ENCODE results near the gene CFC1. TPM values are rescaled to one million over a fixed set of nuclear protein-coding genes. Genes with fewer than 3 reads are reported as not detected.
"Not testable (repeated sequence)": the region's sequence is repeated elsewhere in the genome, so short reads cannot be mapped to it uniquely, and the experiment has no call there.

Gene CFC1
- total RNA-seq, 2 donors from 2014 or later = 16.1 to 24.7 TPM

GRCh38 chr2:130579121-130579520, 20.3 kb downstream of the CFC1 start:
- H3K36me3 ChIP-seq (replicated peaks in 1 of 2; ENCODE audit: insufficient read depth in 1 of 2, low read depth in 2 of 2); intact Hi-C loops (cut with DNase I); H3K27ac ChIP-seq; H3K4me1 ChIP-seq; DNase-seq; H3K9me3 ChIP-seq; H3K4me3 ChIP-seq; ATAC-seq; H3K27me3 ChIP-seq: not testable (repeated sequence)
- 94 to 95% methylated on average over 5 of the region's 7 CpGs for WGBS, 2 donors

- ATAC-seq; intact Hi-C loops (cut with DNase I); H3K27ac ChIP-seq; H3K9me3 ChIP-seq; H3K4me3 ChIP-seq; H3K27me3 ChIP-seq; H3K4me1 ChIP-seq; DNase-seq; H3K36me3 ChIP-seq (replicated peaks in 1 of 2; ENCODE audit: insufficient read depth in 1 of 2, low read depth in 2 of 2): not testable (repeated sequence)
- WGBS, 2 donors = no CpG with 5 or more reads among the region's 4 CpGs
These were observed 21.8 kb downstream of the CFC1 start for GRCh38 chr2:130577559-130577958.

GRCh38 chr2:130576209-130576784, 23.1 kb downstream of the CFC1 start:
- H3K9me3 ChIP-seq; H3K27ac ChIP-seq; H3K4me3 ChIP-seq; ATAC-seq; H3K4me1 ChIP-seq; DNase-seq; intact Hi-C loops (cut with DNase I); H3K36me3 ChIP-seq (replicated peaks in 1 of 2; ENCODE audit: insufficient read depth in 1 of 2, low read depth in 2 of 2); H3K27me3 ChIP-seq: not testable (repeated sequence)
- no CpG with 5 or more reads among the region's 8 CpGs for WGBS, 2 donors

- intact Hi-C loops (cut with DNase I); DNase-seq; H3K27me3 ChIP-seq; ATAC-seq; H3K4me1 ChIP-seq; H3K4me3 ChIP-seq; H3K9me3 ChIP-seq; H3K27ac ChIP-seq; H3K36me3 ChIP-seq (replicated peaks in 1 of 2; ENCODE audit: insufficient read depth in 1 of 2, low read depth in 2 of 2): not testable (repeated sequence)
- WGBS, 2 donors = 73% methylated on average over 4 of the region's 13 CpGs; no CpG with 5 or more reads in 1 of the 2 donors
These were observed 25.1 kb downstream of the CFC1 start for GRCh38 chr2:130574230-130574629.

GRCh38 chr2:130571929-130572328, 27.4 kb downstream of the CFC1 start:
- no CpG with 5 or more reads among the region's 3 CpGs for WGBS, 2 donors
- ATAC-seq; H3K4me3 ChIP-seq; H3K27me3 ChIP-seq; H3K27ac ChIP-seq; H3K36me3 ChIP-seq (replicated peaks in 1 of 2; ENCODE audit: insufficient read depth in 1 of 2, low read depth in 2 of 2); DNase-seq; intact Hi-C loops (cut with DNase I); H3K4me1 ChIP-seq; H3K9me3 ChIP-seq: not testable (repeated sequence)

- WGBS, 2 donors = no CpG with 5 or more reads among the region's 4 CpGs
- H3K27ac ChIP-seq; DNase-seq; H3K9me3 ChIP-seq; intact Hi-C loops (cut with DNase I); H3K27me3 ChIP-seq; H3K4me1 ChIP-seq; H3K36me3 ChIP-seq (replicated peaks in 1 of 2; ENCODE audit: insufficient read depth in 1 of 2, low read depth in 2 of 2); H3K4me3 ChIP-seq; ATAC-seq: not testable (repeated sequence)
These were observed 33.2 kb downstream of the CFC1 start for GRCh38 chr2:130566165-130566564.

GRCh38 chr2:130556441-130556840, 42.9 kb downstream of the CFC1 start:
- H3K36me3 ChIP-seq (replicated peaks in 1 of 2; ENCODE audit: insufficient read depth in 1 of 2, low read depth in 2 of 2); H3K9me3 ChIP-seq; DNase-seq; intact Hi-C loops (cut with DNase I); H3K4me1 ChIP-seq; ATAC-seq; H3K27me3 ChIP-seq; H3K27ac ChIP-seq; H3K4me3 ChIP-seq: not testable (repeated sequence)
- no CpG with 5 or more reads among the region's 8 CpGs for WGBS, 2 donors

- no CpG with 5 or more reads among the region's 4 CpGs for WGBS, 2 donors
- H3K36me3 ChIP-seq (replicated peaks in 1 of 2; ENCODE audit: insufficient read depth in 1 of 2, low read depth in 2 of 2); H3K27me3 ChIP-seq; H3K4me3 ChIP-seq; DNase-seq; H3K27ac ChIP-seq; H3K4me1 ChIP-seq; ATAC-seq; intact Hi-C loops (cut with DNase I); H3K9me3 ChIP-seq: not testable (repeated sequence)
These were observed 45.2 kb downstream of the CFC1 start for GRCh38 chr2:130554178-130554577.

- WGBS, 2 donors = no CpG with 5 or more reads among the region's 27 CpGs
- H3K9me3 ChIP-seq; H3K27ac ChIP-seq; intact Hi-C loops (cut with DNase I); H3K36me3 ChIP-seq (replicated peaks in 1 of 2; ENCODE audit: insufficient read depth in 1 of 2, low read depth in 2 of 2); H3K4me3 ChIP-seq; H3K27me3 ChIP-seq; DNase-seq; H3K4me1 ChIP-seq; ATAC-seq: not testable (repeated sequence)
These were observed 49.9 kb downstream of the CFC1 start for GRCh38 chr2:130549475-130549874.

- intact Hi-C loops (cut with DNase I); ATAC-seq; H3K27me3 ChIP-seq; DNase-seq; H3K36me3 ChIP-seq (replicated peaks in 1 of 2; ENCODE audit: insufficient read depth in 1 of 2, low read depth in 2 of 2); H3K27ac ChIP-seq; H3K4me3 ChIP-seq; H3K9me3 ChIP-seq; H3K4me1 ChIP-seq: not testable (repeated sequence)
- WGBS, 2 donors = no CpG with 5 or more reads among the region's 3 CpGs
These were observed 51.0 kb downstream of the CFC1 start for GRCh38 chr2:130548418-130548817.

GRCh38 chr2:130544978-130545377, 54.4 kb downstream of the CFC1 start:
- H3K27me3 ChIP-seq, ATAC-seq: not testable (repeated sequence)

GRCh38 chr2:130543785-130544528, 55.4 kb downstream of the CFC1 start:
- DNase-seq; H3K9me3 ChIP-seq; intact Hi-C loops (cut with DNase I); H3K27ac ChIP-seq; H3K4me1 ChIP-seq; H3K4me3 ChIP-seq; H3K27me3 ChIP-seq; ATAC-seq; H3K36me3 ChIP-seq (replicated peaks in 1 of 2; ENCODE audit: insufficient read depth in 1 of 2, low read depth in 2 of 2): not testable (repeated sequence)
- no CpG with 5 or more reads among the region's 12 CpGs for WGBS, 2 donors

More at GRCh38 chr2:130544978-130545377, 54.4 kb downstream of the CFC1 start:
- WGBS, 2 donors = no CpG with 5 or more reads among the region's 5 CpGs
- H3K27ac ChIP-seq; intact Hi-C loops (cut with DNase I); H3K4me3 ChIP-seq; DNase-seq; H3K9me3 ChIP-seq; H3K36me3 ChIP-seq (replicated peaks in 1 of 2; ENCODE audit: insufficient read depth in 1 of 2, low read depth in 2 of 2); H3K4me1 ChIP-seq: not testable (repeated sequence)

Data from body of pancreas (tissue), 4 donors.